OCI-LY7 (cell line): ENCODE data around the gene TTC8.

Source experiments
- EZH2phosphoT487 ChIP-seq: fragments of 200-600 bp; sonication (generic); IDR thresholded peaks from 2 replicates; pipeline ENCODE4 v1.6.1; 2018; ENCODE audit warnings: low read depth, borderline replicate concordance, mild to moderate bottlenecking, mixed run types, antibody characterized with exemption, low read length, moderate library complexity, mixed read lengths
- TF ChIP-seq, protein P1 (sequence below): fragments of 200-600 bp; sonication (generic); conservative IDR thresholded peaks from 2 replicates; pipeline ENCODE4 v1.5.1; 2014; ENCODE audit warnings: mild to moderate bottlenecking, antibody characterized with exemption, low read length, moderate library complexity, mixed read lengths

DNA sequence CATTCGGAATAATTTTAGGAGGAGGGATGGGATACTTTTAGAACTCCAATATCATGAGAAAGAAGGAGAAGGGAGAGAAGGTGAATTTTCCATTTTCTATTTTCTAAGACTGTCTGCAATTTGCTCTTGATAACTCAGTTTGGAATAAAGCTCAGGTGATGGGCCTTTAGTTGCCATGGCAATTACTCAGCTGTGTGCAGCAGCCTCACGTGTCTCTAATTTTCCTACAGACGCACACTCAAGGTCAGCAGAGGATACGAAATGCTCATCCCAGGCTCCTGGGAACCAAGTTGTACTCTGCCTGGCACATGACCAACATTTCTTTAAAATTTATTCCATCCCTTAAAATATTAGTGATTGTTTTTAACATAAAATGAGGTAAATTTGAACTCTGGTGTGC is 76.7 kb downstream of the TTC8 start:
- TF ChIP-seq, protein P1, sequence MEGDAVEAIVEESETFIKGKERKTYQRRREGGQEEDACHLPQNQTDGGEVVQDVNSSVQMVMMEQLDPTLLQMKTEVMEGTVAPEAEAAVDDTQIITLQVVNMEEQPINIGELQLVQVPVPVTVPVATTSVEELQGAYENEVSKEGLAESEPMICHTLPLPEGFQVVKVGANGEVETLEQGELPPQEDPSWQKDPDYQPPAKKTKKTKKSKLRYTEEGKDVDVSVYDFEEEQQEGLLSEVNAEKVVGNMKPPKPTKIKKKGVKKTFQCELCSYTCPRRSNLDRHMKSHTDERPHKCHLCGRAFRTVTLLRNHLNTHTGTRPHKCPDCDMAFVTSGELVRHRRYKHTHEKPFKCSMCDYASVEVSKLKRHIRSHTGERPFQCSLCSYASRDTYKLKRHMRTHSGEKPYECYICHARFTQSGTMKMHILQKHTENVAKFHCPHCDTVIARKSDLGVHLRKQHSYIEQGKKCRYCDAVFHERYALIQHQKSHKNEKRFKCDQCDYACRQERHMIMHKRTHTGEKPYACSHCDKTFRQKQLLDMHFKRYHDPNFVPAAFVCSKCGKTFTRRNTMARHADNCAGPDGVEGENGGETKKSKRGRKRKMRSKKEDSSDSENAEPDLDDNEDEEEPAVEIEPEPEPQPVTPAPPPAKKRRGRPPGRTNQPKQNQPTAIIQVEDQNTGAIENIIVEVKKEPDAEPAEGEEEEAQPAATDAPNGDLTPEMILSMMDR: no peak
- TF ChIP-seq EZH2phosphoT487: no peak
